HG03460 (cell line): ENCODE results near the gene TGFBR3.
A peak's percentile ranks its signal among the peaks of the same experiment; 100 is the strongest.

Experiments
- ATAC-seq: cut with Tn5 transposase; IDR thresholded peaks from one replicate; pipeline ENCODE4 v1.9.1; 2021; ENCODE audit not compliant: unreplicated experiment

TGFBR3 gene

DNA sequence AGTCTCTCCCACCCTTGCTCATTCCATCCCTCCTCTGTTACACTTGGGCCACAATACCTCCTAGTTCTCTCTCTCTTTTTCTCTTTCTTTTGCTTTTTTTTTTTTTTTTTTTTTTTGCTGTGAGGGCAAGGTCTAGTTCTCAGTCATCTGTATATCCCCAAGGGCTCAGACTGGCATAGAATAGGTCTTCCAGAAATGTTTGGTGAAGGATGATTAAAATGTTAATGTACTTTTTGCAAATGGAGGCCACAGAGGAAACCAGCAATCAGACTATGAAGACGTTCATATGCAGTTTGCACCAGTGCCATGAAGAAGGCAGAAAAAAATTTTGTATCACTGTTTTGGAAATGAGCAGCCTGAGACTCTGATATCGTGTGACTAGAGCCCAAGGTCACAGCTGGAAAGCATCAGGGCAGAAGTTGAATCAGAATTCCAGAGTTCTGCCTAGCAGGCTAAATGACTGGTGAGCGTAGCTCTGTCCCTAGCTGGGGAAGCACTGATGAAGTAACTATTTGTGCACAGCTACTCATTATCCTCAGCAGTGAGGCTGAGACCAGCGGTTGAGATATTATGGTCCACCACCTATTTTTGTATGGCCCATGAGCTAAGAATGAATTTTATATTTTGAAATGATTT is 186.5 kb downstream of the TGFBR3 start:
- no peak for ATAC-seq

DNA sequence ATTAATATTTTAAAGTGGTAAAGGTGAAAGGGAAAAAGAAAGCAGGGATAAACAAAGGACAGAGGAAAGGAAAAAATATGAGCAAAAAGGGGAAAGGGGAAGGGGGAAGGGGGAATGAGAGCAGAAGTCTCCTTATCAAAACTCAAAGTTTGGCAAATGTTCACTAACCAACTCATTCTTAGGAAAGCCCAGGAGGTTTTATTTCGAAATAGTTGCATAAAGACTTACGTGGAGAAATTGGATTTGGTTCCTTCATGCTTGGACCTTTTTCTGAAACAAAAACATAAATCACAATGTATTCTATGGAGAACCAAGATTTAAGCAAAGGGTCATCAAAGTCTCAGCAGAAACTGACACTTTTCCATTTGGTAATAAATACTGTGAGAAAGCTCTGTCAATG is 188.1 kb downstream of the TGFBR3 start:
- ATAC-seq, result no peak

DNA sequence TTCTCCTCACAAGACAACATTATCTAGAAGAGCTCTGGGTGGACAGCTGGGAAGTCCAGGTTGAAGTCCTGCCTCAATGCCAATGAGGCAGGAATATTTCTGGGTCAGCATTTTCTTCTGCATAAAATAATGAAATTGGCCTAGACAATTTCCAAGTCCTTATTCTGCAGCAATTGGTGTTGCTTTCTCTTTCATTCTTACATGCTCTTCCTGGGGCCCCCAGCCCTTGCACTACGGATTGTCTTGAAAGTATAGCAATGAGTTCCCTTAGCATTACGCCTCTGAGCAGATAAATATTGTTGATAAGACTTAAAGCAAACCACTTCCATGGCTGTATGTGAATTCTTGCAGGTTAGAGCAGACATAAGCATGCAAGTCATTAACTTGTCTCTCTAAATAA is 188.5 kb downstream of the TGFBR3 start:
- ATAC-seq, result peak; percentile 93

DNA sequence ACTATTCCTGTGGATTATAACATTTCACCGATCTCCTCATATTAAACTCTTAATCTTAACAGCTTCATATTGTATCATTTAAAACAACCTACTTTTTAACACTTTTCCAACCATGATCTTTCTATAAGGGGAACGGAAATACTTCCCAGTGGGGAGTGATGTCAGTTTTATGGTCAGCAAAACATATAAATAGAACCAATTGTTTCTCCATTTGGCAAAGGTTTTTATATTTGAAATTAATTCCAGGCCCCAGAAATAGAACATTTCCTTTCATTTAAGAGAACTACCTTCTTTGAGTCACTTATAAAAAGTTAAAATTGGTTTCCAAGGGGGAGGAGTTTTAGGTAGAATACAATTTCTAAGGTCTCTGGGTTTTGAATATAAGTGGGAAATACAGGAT is 189.6 kb downstream of the TGFBR3 start:
- ATAC-seq, result no peak

DNA sequence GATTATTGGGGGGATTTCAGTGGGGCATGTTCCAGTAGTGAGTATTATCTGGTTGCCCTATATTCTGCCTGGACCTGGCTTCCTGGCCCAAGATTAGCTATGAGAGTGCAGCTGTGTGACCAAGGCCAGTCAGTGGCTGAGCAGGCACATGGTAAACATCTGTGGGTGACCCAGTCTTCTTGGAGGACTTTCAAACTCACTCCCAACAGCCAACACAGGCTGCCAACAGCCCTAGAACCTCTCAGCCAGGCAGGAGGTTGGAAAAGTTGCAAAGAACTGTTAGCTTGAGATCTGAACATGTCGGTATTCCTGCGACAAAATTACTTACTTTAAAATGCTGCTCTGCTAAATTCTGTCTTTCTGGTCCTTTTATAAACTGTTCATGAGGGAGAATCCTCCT is 192.4 kb downstream of the TGFBR3 start:
- no peak for ATAC-seq

DNA sequence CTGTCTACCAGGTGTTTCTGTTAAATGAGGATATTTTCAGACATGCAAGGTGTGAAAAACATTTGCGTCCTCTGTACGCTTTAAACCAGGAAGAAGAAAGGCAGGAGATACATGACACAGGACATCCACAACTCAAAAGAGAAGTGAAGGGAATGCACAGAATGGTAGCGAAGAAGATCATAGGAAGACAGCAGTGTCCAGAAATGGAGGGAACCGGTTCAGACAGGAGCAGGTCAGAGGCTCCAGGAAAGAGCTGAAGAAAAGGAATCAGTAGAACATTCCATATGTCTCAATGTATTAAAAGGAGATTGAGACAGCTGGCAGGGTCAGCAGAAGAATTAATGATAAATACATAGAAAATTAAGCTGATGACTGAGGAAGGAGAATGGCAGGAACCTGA is 194.4 kb downstream of the TGFBR3 start:
- no peak for ATAC-seq

DNA sequence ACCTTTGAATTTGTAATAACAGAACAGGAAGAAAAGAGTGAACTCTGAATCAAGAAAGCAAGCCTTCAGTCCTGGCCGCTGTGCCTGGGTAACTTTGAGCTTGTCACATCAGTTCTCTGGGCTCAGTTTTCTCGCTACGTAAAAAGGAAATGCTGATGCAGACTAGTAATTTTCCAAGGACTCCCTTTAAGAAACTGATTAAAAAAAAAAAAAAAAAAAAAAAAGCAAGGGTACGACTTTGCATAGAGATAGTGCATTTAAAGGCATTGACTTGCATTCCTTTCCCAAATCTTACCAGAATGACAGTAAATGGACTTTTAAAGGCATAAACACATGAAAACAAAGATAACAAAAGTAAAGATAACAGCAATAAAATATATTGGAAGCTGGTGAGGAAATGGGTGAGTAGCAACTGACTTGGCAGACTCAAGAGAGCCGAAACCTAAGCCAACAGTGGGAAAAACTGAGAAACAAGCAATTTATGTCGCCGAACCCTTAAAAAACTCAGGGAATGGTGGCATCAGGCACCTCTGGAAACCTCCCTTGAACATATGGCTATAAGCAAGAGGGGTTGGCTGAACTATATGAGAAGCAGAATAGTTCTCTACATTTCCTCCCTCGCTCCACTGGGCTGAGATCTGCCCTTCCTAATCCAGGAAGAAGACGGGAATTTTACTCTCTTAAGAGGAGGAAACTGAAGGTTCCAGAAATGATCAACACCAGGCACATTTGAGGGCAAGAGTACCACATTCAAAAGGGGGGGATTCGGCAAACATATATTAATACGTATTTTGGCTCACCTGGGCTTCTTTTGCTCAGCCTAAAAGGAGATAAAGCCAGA is 196.1 kb downstream of the TGFBR3 start:
- no peak for ATAC-seq

DNA sequence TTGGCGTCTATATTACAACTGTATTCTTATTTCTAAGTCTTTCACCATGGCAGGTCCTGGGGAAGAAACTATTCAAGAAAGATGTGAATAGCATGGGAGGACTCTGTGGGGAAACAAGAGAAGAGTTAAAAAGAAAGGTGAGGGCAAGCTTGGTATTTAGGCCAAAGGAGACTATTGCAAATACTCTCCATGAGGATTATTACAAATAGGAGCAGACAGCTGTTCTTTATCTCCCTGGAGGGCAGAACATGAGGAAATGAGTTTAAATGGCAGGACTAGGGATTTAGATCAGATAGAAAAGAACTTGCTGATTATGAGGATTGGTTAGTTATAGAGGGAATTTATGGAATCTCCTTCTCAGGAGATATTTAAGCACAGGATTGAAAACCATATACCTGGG is 198.5 kb downstream of the TGFBR3 start:
- no peak for ATAC-seq

DNA sequence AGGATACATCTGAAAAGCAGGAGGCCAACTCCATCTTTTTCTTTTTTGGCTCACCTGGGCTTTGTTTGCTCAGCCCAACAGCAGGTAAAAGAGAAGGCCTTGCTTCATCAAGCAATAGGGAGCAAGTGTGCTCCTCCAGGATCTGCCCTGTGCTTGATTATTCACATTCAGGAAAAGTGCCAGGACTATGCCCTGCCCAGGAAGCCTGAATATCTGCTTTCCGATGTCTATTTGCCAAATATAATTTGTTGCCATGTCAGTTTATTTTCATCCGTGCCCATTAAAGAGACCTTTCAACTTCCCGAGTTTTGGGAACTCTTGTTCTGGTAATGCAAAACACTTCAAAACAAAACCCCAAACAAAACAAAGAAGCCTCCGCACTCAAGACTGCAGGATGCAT is 200.0 kb downstream of the TGFBR3 start:
- no peak for ATAC-seq

DNA sequence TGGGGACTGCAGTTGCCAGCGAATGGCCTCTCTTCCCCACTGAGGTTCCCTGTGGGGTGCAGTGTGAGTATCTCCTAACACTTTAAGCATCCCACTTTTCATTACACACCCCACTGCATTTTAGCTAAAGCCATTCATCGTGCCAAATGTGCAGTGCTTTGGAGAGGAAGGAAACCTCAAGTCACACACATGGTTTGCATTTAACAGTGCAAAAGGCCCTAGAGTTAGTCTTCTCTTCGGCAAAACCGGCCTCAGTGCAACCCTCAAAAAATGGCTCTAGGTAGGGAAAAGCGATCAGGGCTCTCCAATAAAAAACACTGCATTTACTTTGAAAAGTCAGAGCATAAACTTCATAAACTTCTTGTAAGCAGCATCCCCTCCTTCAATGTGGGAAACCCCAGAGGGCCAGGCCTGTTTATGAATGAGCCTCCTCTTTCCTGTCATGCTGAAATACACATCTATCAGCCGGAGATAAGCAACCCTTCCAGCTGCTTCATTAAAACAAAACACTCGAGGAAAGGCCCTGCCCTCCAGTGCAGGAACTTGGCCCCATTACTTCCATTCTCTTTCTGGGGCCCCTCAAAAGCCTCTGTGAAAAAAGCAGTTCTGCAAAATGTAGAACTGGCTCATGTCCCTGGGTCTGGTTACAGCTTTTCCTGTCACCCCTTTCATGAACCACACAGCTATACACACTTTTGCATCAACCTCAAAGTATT is 201.3 kb downstream of the TGFBR3 start:
- no peak for ATAC-seq

DNA sequence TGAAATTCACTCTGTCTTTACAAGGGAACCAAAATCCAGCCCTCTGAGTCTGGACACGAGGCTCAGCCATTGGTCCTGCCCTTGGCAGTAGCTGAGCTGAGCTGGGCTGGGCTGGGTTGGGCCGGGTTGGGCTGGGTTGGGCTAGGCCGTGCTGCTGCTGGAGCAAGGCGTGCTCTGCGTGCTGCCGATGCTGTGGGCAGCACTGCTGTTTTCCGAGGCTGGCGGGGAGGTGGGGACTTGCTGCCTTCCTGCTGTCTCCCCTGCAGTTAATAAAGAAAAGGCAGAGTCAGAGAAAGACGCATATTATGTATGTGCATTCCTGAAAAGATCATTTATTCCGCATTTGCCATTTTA is 202.4 kb downstream of the TGFBR3 start:
- ATAC-seq, result no peak

DNA sequence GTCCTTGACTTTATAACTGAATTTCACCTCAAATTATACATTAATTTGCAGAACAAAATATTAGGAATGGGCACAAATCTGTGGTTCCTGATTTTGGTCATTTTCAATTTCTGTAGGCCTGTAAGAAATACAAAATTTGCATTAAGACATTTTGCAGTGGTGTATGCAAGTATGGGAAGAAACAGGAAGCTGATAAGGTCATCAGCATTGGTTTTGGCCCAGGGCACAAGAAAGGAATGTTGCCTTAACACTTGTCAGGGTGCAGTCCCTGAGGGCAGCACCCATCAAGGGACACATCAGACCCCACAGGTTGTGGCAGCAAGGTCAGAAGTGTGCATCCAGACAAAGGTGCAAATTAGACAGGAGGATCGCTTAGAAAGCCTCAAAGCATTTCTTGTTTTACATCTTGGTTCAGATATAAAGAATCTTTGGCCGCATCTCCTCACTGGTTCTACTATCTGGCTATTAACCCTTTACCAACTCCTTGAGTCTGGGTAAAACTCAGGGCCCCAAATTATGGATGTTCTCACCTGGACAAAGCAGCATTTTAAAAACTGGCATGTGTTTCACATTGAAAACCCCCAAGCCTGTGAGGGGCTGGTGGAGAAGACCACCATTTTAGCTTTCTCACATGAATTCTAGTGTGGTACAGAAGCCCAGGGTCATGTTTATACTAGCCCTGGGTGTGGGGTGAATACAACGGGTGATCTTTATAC is 202.9 kb downstream of the TGFBR3 start:
- no peak for ATAC-seq

DNA sequence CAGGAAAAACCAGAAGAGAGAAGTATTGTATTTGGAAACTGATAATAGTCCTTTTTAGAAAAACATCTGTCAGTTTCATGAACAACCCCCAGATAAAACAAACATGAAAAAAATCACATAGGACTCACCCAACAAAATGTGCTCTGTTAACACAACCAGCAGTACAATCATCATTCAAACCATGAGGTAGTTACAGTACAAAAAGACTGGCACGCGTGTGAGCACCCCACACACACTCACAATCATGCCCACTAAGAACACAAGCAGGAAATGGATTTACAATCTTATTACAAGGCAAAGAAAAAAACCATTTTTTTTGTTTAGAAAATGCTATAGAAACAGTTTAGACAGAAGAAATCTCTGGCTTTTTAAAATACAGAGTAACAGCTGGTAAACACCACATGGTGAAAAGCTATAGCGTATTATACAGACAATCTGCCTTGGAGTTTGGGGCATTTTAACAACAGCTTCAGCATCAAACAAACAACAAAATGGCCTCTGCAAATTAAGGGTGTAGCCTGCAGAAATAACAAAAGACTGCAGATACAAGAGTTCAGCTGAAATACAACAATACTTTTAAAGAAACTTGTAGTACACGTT is 205.3 kb downstream of the TGFBR3 start:
- no peak for ATAC-seq

DNA sequence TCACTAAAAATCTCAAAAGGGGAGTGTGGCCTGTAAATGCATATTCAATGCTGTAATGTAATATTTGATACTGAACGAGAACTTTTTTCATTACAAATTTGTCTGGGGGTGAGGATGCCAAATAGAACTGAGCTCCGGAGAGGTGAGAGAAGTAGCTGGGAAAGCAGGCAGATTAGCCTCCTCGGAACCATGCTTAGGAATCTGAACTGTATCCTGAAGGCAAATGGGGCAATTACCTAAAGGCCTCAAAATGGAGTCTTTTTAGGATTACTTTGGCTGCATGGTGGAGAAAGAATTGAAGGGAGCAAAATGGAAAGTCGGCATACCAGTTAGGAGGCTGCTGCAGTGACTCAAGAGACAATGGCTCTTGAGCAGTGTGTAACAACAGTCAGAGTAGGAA is 206.5 kb downstream of the TGFBR3 start:
- no peak for ATAC-seq

DNA sequence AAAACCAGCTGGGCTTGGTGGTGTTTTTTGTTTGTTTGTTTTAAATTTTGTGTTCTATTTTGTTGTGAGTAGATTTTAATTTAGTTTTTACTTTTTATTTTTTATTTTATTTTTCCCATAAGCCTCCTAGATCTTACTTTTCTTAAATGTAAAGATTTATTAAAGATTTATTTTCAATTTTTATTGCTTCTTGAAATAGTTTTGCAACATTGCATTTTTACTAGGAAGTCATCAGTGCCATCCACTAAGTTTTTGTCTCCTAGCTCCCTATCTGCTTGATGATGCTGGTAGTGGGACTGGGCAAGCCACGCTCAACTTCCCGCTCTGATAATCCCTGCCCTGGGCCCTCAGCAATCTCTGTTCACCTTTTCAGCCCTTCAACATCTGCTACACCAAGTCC is 209.9 kb downstream of the TGFBR3 start:
- no peak for ATAC-seq

DNA sequence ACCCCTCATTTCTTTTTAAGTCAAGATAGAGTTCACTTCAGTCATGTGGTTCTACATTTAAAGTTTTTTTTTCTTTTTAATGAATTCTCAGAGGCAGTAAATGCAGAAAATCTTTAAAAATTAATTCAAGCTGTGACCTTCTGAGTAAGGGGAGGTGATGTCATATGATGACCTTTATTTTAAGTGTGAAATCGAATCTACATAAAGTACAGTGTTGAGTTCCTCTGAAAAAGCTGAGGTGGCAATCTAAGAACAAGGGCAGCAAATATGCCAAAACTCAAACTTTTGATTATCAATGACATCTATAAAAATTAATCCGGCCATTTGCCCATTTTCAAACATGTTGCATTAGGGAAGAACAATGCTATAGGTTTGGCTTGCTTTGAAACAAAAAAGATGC is 211.8 kb downstream of the TGFBR3 start:
- no peak for ATAC-seq

DNA sequence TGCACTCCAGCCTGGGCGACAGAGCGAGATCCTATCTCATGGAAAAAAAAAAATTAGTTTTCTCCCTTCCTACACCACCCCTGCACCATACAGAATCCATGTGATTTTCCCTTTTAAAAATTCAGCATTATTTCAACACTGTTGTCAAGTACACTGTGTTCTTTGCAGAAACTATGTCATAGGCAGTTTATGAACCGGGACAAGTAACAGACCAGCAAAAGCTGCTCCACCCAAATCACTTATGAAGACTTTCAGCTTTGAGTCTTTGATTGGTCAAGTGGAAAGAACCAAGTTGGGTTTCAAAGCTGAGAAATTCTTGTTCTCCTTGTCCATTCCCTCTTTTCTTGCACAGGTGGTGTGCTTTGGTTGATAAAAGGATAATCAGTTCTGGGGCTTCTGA is 212.3 kb downstream of the TGFBR3 start:
- no peak for ATAC-seq

DNA sequence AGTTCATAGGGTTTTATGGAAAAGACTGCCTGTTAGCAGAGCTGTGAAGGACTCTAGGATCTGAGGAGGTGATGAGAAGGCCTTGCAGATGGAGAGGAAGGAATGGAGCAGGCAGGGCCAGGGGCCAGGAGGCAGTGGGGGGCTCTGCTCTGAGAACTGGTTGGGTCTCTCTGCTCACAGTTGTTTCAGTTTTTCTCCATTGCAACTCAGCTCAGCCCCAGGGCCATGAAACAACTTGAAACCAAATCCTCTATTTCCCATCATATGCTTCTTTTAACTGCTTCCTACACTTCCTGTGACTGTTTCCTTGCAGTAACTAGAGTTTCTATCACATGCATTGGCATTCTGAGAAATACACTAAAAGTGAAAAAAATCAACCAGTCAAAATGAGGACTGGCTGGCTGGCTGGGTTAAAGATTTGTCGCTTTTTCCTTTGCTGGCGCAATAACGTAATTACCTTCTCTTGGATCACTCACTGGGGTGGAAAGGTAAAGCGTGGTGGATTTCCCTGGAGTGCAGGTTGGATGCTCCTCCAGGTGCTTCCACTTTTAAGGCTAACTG is 213.3 kb downstream of the TGFBR3 start:
- ATAC-seq, result no peak

DNA sequence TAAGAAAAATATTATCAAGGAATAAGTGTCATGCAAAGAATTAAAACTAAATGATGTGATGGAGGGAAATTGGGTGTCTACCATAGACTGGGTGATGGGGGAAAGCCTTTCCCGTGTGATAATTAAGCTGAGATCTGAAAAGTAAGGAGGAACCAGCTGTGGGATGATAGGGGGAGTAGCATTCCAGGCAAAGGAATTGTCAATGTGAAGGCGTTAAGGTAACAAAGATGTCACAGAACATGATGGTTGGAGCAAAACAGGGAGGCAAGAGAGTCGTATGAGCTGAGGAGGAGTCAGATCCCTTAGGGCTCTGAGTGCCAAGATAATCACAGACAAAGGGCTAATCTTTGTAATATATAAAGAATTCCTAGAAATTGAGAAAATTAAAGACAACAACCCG is 215.2 kb downstream of the TGFBR3 start:
- no peak for ATAC-seq

DNA sequence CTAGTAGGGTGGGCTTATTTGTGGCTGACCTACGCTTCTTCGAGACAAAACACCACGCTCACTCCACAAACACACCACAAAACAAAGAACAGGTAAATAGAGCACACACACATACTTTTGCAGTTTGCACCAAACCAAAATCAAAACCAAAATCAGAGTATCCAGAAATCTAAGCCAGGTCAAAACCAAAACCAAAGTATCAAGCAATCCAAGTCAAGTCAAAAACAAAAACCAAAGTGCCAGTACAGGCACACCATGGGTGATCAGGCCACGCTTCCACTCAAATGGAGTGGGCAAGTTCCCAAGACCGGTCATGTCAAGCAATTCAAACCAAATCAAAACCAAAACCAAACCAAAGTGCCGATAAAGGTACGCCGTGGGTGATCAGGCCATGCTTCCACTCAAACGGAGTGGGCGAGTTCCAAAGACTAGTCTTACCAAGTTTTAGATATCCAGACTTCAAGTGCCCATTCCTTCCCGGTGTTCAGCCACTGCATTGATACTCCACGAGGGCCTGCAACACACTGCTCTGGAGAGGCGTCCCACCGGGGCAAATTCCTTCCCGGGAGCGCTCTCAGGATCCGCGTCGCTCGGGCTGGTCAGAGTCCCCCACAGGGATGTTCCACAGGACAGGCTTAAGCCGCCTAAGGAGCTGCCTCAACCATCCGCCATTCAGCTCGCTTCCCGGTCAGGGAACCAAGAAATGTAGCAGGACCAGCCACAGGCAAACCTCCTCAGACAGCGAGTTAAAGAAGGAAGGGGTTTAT is 216.2 kb downstream of the TGFBR3 start:
- ATAC-seq, result no peak
